Lung microvascular endothelial cell (primary cell): ENCODE measurements around the gene ARID2. TPM values are rescaled to one million over a fixed set of nuclear protein-coding genes. Genes with fewer than 3 reads are reported as not detected.

Experiments
- DNase-seq, 2 donors: peaks; one replicate each; pipeline versions ENCODE4 v3.0.0 to v3.0.0-alpha.2; 2010; ENCODE audit warnings: low read depth in 2 of 2
- total RNA-seq: library from RNA; depleted of rRNA; stranded (reverse); fragments of >200 nt; gene quantifications from 2 replicates; pipeline ENCODE4 v1.2.1, GENCODE V29; 2014

The ARID2 gene
- total RNA-seq, 1 donor from 2014 or later, result 11.5 TPM

DNA sequence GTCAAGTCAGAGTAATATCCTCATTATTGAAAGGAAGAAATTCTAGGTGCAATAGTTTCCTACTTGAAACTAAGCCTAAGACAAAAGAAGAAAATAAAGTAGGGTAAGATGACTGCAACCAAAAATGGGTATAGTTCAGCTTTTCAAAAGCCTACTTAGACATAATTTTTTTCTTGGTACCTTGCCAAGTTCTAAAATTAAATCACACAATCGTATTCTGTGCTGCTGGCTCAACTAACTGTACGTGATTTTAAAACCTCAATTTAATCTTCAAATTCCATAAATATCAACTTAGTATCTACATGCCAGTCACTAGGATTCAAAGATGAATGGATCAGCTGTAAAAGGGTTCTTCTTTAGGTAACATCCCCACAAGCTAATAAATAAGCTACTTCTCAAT is 204.0 kb downstream of the ARID2 start:
- peak; percentile 9 to 15 for DNase-seq

DNA sequence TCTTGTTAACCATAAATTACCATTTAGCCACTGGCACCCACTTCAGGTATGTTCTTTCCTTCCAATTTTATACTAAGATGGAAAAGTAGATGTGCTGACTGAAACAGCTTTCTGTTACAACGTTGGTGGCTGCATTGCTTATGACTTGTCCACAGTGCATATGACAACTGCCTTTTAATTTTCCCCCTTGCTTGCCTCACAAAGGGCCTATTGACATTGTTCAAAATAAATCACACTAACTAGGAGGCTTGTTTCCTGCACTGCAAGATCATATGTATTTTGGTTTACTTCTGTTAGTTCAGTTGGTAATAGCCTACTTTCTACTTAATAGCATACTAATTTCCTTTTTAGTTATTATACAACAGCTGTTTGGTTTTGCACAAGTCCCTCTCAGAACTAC is 205.4 kb downstream of the ARID2 start:
- DNase-seq, result no peak

DNA sequence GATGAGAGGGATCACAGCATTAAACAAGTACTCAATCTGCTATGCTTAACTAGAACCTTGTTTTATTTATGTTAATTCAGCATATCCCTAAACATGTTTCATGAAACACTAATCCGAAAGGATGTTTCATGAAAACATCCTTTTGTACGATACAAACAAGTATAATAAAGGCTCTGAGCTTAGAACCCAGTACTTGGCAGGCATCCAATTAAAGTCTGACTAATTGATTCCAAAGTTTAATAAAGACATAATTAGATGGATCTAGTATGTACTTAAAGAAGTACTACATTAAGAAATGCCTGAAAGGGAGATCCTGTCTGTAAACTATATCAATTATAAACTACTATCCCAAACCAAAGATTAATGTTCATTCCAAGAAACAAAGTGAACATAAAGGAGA is 209.1 kb downstream of the ARID2 start:
- peak in 1 of 2 donors; percentile 37 for DNase-seq

DNA sequence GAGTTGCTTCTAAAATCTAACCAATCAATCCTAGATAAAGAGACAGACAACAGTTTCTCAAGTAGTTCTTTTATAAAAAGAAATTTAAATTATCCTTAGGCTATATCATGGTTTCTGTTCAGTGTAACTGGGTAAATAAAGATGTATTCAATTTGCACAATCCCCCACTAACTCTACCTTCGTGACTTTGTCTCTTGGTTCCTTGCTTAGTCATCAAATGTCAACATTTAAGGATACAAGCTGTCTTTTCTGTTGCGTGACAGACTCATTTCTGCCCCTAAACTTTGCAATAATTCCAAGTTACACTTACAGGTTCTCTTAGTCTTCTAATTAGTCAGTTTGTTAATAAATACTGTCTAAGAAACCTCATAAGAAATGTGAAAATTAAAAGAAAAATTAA is 210.3 kb downstream of the ARID2 start:
- no peak for DNase-seq

DNA sequence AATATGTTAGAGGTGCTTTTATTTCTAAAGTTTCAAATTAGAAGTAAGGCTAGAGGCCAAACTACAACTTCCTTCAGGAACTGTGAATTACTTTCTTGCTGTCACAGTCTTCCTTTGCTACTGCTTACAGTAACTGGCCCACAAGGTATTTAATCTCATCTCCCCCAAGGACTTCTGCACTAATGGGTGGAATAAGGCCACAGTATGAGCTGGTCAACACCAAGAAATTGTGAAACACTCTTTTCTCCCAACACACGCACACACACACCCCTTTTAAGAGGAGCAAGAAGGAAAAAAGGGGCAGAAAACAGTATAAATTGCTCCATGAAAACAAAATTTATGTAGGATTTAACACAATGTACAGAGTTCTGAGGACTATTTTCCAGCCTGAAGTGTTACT is 215.3 kb downstream of the ARID2 start:
- no peak for DNase-seq

DNA sequence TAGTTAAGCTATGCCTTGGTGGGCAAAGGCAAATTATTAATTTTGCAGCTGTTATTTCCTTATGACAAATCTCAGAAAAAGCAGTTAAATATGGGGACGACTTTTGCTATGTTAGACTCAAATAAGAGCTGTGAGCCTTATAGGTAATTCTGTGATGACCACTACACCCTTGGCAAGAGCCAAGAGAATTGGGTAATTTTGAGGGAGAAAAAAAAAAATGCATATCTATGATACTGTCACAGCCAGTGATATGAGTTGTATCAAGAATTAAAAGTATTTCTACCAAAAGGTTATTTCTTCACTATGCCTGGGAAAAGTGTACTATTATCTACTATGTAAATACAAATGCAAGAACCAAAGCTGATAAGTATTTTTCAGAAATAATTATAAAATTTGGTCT is 216.9 kb downstream of the ARID2 start:
- no peak for DNase-seq

DNA sequence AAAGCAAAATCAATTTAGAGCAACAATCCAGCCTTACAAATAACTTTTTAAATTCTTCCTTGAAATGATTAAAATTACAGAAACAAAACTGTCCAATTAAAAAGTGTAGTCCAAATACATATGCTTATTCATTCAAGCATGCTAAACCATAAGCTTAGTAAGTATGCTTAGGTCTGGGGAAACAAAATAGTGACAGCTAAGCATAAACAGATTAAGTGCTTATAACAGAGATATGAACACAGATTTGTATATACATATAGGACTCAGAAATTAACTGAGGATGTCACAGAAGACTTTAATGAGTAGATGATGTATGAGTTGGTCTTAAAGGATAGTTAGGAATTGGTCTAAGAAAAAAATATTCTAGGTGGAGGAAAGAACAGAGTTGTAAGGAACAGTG is 219.0 kb downstream of the ARID2 start:
- DNase-seq, result no peak
